NCI-H146 (cell line): Measurements from ENCODE around the gene SQOR.

Experiments used
- DNase-seq: peaks from one replicate; lab custom pipeline; 2025; lab: John Stamatoyannopoulos, UW

SQOR gene

GRCh38 chr15:45660231-45660979, 25.6 kb downstream of the SQOR start:
- DNase-seq: no peak

GRCh38 chr15:45662375-45662774, 27.5 kb downstream of the SQOR start:
- DNase-seq: no peak

- no peak for DNase-seq
These were observed 29.6 kb downstream of the SQOR start for GRCh38 chr15:45664451-45664850.

- no peak for DNase-seq
These were observed 30.4 kb downstream of the SQOR start for GRCh38 chr15:45665261-45665660.

DNA sequence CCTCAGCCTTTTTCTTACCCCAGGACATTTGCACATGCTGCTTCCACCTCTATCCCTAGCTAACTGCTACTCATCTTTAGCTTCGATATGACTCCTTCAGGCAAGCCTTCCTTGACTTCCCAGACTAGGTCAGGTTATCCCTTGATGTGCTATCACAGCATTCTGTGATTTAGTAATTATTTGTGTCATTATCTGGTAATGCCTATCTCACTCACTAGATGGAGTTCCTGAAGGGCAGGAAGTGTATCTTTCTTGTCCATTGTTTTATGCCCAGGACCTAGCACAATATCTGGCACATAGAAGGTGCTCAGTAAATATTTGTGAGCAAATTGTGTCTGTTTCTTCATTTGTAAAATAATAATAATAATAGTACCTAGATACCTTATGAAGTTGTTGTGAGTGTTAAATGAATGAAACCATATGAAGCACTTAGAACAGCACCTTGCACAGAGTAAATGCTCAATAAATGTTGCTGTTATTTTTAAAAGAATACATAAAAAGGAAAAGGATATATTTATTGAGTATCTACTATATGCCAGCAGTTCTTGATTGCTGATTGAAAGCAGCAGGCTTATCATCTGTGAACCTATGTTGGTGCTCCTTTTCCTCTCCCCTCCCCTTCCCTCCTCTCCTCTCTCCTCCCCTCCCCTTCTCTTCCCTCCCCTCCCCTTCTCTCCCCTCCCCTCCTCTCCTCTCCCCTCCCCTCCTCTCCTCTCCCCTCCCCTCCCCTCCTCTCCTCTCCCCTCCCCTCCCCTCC, 31.5 kb downstream of the SQOR start:
- no peak for DNase-seq

DNA sequence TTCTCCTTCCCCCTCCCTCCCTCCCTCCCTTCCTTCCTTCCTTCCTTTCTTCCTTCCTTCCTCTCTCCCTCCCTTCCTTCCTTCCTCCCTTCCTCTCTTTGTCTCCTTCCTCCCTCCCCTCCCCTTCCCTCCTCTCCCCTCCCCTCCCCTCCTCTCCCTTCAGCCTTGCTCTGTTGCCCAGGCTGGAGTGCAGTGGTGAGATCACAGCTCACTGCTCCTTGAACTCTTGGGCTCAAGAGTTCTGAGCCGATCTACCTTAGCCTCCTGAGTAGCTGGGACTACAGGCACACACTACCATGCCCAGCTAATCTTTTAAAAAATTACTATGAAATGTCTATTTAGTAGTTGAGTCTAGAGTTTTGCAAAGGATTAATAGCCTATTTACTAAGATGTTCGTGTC, 32.2 kb downstream of the SQOR start:
- no peak for DNase-seq

- DNase-seq: no peak
These were observed 33.6 kb downstream of the SQOR start for GRCh38 chr15:45668386-45668785.

DNA sequence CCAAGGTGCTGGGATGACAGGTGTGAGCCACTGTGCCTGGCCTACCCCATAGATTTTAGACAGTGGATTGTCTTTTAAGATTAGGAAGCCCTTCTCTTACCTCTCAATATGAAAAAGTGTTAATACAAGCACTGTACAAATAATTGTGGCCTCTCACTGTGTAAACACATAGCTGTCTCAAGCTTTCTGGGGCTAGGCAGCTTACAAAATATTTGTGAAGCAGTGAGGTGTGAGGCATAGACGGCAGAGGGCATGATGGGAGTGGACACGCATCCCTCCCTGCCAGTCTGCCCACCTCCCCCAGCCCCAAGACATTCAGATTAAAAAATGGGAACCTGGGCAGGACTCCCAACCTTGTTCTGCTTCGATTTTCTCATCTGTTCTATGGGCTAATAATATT, 34.6 kb downstream of the SQOR start:
- no peak for DNase-seq

- no peak for DNase-seq
These were observed 35.3 kb downstream of the SQOR start for GRCh38 chr15:45670091-45670490.

DNA sequence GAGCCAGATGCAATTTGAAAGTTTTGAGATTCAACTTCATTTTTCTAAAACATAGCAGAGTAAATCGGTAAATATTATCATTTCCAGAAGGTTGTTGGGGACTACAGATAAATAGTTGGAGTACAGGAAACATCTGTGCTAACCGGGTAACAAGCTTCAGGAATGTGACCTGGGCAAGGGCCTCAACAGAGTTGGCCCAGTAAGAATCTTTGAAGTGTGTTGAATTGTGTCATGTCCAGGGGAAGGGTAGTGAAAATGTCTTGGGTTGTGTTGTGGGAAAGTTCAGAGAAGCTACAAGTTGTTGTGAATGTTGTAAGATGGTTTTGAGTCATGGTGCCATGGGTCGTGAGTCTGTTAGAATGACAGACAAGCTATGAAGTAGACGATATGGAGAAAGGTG, 35.7 kb downstream of the SQOR start:
- no peak for DNase-seq

- no peak for DNase-seq
These were observed 39.8 kb downstream of the SQOR start for GRCh38 chr15:45674677-45675076.

GRCh38 chr15:45677797-45678196, 43.0 kb downstream of the SQOR start:
- DNase-seq: no peak

DNA sequence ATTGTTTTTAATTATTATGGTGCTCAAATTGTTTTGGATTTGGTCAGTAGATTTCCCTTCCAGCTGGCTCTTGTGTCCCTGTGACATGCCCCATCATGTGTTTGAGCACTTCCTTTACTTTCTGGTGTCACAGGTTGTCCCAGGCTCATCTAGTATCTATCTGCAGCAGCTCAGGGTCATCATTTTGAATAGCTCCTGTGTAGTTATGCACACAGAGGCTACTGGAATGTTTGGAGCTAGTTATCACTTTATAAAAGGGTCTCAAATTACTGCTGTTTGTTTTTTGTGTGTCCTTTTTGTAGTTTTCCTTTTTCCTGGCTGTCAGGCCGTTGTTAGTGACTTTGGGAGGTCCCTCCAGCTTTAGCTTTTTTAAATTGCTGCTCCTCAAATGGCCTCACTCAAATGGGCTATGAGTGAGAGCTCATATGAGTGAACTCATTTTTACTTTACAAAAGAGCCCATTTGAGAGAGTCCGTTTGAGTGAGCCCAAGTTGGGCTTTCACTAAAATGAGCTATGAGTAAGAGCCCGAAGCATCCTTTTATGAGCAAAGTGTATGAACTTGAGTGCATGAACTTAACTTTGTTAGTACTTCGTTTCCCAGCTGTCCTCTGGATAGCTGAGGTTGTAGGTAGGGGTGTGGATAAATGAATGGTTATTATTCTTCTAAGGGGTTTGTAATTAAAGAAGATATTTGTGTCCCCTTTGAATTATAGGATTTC, 43.8 kb downstream of the SQOR start:
- DNase-seq: no peak

DNA sequence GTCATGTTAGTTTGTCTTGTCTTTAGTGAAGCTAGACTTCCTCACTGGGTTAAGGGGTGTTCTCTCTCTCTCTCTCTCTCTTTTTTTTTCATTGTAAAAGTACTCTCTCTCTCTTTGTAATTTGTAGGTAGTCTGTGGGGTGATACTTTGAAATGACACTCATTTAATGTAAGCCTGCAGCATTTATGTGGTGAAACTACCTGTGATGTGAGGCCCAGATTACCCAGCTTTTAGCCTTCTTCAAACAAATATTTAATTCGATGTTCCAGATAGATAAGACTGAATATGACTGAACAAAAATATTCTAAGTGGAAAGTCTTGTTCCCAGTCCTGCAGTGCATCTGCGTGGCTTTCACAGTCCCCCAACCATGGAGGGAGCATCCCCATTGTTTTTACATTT, 49.7 kb downstream of the SQOR start:
- DNase-seq: no peak

DNA sequence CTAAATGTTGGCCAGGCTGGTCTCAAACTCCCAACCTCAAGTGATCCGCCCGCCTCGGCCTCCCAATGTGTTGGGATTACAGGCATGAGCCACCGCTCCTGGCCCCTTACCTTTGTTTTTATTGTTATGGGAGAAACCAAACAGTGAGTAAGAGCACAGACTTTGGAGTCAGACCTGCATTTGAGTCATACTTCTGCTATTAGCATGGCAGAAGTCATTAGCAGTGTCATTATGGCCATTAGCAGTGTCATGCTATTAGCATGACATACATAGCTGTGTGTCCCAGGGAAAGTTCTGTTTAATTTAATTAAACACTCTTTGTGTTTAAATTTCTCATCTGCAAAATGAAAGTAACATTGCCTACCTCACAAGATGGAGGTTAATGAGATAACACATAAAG, 54.8 kb downstream of the SQOR start:
- no peak for DNase-seq

- no peak for DNase-seq
These were observed 55.9 kb downstream of the SQOR start for GRCh38 chr15:45690581-45691260.

DNA sequence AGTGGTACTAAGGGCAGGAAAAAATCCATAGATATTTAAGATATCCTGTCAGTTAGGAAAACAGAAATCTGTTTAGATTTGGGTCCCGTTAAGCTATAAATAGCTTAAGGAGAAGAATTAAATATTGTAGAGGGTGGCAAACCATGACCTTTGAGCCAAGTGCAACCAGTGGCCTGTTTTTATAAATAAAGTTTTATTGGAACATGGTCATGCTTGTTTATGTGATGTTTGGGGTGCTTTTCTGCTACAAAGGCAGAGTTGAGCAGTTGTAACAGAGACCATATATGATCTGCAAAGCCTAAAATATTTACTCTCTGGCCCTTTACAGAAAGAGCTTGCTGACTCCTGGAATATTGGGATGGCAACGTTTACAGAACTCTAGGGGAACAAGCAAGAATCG, 66.3 kb downstream of the SQOR start:
- no peak for DNase-seq

- peak; percentile 87 for DNase-seq
These were observed 67.2 kb downstream of the SQOR start for GRCh38 chr15:45702041-45702440.

DNA sequence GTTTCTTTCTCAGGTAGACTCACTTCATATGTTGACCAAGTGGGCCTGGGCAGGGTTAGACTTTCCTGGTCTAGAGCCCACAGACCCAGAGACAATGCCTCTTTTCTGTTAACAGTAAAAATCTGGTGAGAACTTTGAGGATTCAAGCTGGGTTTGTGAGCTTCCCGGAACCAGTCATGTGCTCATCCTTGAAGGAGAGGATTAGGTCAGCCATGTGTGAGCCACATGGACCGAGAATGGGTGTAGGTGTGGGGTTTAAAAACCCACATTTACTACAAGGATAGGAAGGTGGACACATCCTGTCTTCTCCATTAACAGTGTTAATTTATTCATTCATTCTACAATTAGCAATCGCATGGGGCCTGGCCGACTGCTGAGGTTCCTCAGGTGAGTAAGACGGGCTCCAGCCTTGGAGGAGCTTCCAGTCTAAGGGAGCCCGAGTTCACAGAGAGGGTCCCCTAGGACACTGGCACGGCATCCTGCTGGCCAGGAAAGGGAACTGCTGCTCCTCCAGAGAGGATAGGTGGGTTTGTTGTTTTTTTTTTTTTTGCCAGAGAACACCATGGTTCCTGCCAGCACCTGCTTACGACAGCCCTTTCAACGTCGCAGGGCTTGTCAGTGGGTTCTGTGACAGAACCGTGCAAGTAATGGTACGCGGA, 69.0 kb downstream of the SQOR start:
- DNase-seq: peak; percentile 7

DNA sequence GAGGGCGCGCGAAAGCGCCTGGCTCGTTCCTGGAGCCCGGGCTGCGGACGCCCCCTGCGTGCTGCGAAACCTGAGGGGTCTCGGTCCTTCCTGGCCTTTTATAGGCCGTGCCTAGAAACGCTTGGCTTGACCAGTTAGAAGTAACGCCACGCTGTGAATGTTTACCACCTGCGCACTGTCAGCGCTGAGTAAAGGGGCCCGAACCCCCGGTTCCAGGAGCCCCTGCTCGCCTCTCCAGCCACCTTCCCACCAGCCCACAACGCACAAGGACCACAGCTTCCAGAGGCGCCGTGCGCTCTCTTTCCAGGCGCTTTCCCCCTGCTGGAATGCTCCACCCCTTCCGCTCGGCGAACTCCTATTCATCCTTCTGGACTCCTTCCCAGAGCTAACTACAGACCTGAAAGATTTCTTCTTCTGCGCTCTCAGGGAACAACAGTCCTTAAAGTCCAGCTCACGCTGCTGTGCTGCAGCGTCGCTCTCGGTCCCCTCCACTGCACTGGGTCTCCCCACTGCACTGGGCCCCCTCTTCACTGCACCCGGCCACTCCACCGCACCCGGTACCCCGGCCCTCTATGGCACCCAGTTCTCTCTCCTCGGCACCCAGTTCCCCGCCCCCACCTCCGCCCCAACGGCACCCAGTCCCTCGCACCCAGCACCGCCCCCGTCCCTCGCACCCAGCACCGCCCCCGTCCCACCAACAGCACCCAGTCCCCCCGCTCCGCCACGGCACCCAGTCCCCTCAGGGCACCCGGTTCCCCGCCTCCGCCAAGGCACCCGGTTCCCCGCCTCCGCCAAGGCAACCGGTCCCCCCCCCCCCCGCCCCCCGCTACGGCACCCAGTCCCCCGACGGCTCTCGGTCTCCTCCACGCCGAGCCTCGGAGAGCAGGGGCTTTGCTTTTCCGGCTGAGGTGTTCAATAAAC, 69.8 kb downstream of the SQOR start:
- DNase-seq: no peak
